ENCODE data around the gene KPNA4. TPM values are rescaled to one million over a fixed set of nuclear protein-coding genes. Genes with fewer than 3 reads are reported as not detected.
"Not testable (repeated sequence)": the region's sequence is repeated elsewhere in the genome, so short reads cannot be mapped to it uniquely, and the experiment has no call there.

The KPNA4 gene
- total RNA-seq, 1 experiment from 2014 or later: 10.3 TPM

GRCh38 chr3:160486459-160486869, 78.9 kb downstream of the KPNA4 start:
- peak; percentile 48 for DNase-seq (ENCODE audit: low spot score)

GRCh38 chr3:160482796-160483195, 82.6 kb downstream of the KPNA4 start:
- no peak for DNase-seq (ENCODE audit: low spot score)

- no peak for DNase-seq (ENCODE audit: low spot score)
Measured at GRCh38 chr3:160481856-160482255, 83.5 kb downstream of the KPNA4 start.

GRCh38 chr3:160480931-160481330, 84.4 kb downstream of the KPNA4 start:
- no peak for DNase-seq (ENCODE audit: low spot score)

GRCh38 chr3:160479376-160479775, 86.0 kb downstream of the KPNA4 start:
- DNase-seq (ENCODE audit: low spot score): no peak

GRCh38 chr3:160478338-160478737, 87.0 kb downstream of the KPNA4 start:
- DNase-seq (ENCODE audit: low spot score): no peak

GRCh38 chr3:160477750-160478149, 87.6 kb downstream of the KPNA4 start:
- DNase-seq (ENCODE audit: low spot score): no peak

GRCh38 chr3:160475884-160476283, 89.5 kb downstream of the KPNA4 start:
- no peak for DNase-seq (ENCODE audit: low spot score)

GRCh38 chr3:160475153-160475552, 90.2 kb downstream of the KPNA4 start:
- no peak for DNase-seq (ENCODE audit: low spot score)

- DNase-seq (ENCODE audit: low spot score): no peak
Measured at GRCh38 chr3:160474416-160474838, 90.9 kb downstream of the KPNA4 start.

- no peak for DNase-seq (ENCODE audit: low spot score)
Measured at GRCh38 chr3:160473978-160474377, 91.4 kb downstream of the KPNA4 start.

- DNase-seq (ENCODE audit: low spot score): no peak
Measured at GRCh38 chr3:160473221-160473620, 92.2 kb downstream of the KPNA4 start.

- no peak for DNase-seq (ENCODE audit: low spot score)
Measured at GRCh38 chr3:160472344-160472743, 93.0 kb downstream of the KPNA4 start.

- DNase-seq (ENCODE audit: low spot score): no peak
Measured at GRCh38 chr3:160471892-160472291, 93.5 kb downstream of the KPNA4 start.

GRCh38 chr3:160470181-160470580, 95.2 kb downstream of the KPNA4 start:
- DNase-seq (ENCODE audit: low spot score): no peak

- DNase-seq (ENCODE audit: low spot score): no peak
Measured at GRCh38 chr3:160464971-160465370, 100.4 kb downstream of the KPNA4 start.

- DNase-seq (ENCODE audit: low spot score): no peak
Measured at GRCh38 chr3:160464321-160464720, 101.0 kb downstream of the KPNA4 start.

GRCh38 chr3:160460033-160460432, 105.3 kb downstream of the KPNA4 start:
- DNase-seq (ENCODE audit: low spot score): no peak

- DNase-seq (ENCODE audit: low spot score): no peak
Measured at GRCh38 chr3:160459450-160459970, 105.9 kb downstream of the KPNA4 start.

- DNase-seq (ENCODE audit: low spot score): no peak
Measured at GRCh38 chr3:160458151-160458550, 107.2 kb downstream of the KPNA4 start.

- no peak for DNase-seq (ENCODE audit: low spot score)
Measured at GRCh38 chr3:160455846-160456245, 109.5 kb downstream of the KPNA4 start.

GRCh38 chr3:160454995-160455394, 110.4 kb downstream of the KPNA4 start:
- DNase-seq (ENCODE audit: low spot score): no peak

GRCh38 chr3:160452251-160452650, 113.1 kb downstream of the KPNA4 start:
- DNase-seq (ENCODE audit: low spot score): not testable (repeated sequence)

GRCh38 chr3:160451602-160452001, 113.8 kb downstream of the KPNA4 start:
- no peak for DNase-seq (ENCODE audit: low spot score)

Data from HT-29 (cell line).